NCI-H1092 (cell line): ENCODE measurements around the gene RIC1.
"Not testable (repeated sequence)": the region's sequence is repeated elsewhere in the genome, so short reads cannot be mapped to it uniquely, and the experiment has no call there.

Experiments
- DNase-seq: peaks from one replicate; lab custom pipeline; 2025; lab: John Stamatoyannopoulos, UW

Gene RIC1

GRCh38 chr9:5626727-5627634, 1.9 kb upstream of the RIC1 start:
- no peak for DNase-seq

- DNase-seq, result not testable (repeated sequence)
Observed at GRCh38 chr9:5627686-5628085, 1.2 kb upstream of the RIC1 start.

DNA sequence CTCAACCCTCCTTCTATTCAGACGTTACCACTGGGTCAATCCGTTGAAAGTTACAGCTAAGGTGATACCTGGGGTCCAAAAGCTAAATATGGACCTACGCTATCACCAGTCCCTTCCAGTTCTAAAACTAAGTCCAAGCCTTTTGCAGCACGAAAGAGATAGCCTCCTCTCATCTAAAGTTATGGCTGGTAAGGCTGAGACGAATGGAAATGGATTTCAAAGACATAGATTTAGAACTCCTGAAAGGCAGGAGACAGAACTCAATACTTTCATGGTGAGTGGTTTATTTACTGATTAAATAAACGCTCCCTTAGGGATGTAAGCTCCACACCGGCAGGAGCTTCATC, 751 bp upstream of the RIC1 start:
- DNase-seq, result no peak

DNA sequence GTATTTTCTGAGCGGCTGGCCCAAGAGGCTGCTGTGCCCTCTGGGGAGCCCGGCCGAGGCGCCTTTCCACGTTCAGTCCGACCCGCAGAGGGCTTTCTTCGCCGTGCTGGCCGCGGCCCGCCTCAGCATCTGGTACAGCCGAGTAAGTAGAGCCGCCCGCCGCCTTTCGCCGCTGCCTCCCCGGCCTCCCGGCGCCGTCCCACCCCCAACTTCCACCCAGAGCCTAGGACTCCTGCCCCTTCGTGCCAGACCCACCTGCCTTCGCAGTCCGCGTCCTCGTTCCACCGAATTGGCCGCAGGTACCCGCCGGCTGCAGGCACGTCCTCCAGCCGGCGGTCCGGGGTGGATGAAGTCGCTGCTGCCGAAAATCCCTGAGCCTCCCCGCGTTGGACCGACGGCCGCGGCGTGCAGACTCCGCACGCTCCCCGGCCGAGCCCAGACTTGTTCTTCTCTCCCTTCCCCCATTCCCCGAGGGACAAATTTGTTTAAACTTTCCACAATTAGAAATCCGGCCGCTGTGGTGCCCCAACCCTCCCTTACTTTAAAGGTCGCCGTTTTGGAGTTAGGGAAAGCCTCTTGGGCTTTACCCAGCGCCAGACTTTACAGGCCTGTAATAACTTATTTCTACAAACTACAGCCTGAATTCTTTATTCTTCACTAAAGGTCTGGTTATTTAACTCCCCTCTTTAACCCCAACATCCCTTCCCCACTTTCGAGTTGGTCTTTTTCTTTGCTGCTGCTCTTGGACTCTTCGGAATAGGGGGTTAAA, 589 bp downstream of the RIC1 start:
- no peak for DNase-seq

DNA sequence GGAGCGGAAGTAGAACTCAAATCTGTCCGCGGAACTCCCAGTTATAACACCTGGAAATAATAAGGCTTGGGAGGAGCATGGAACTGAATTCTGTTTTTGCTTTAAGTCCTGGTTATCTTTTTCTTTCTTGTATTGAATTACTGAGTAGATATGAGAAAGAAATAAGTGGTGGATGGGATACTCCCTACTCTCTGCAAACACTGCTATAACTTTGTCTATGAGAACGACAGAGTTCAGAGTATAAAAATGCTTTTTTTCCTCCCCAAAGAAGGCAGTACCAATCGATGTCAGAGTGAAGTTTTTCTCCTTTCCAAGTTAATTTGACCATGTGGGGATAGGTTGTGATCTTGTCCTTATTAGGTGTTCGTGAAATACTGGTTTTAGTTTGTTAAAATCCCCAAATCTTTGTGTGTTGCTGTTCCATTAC, 1.2 kb downstream of the RIC1 start:
- DNase-seq, result no peak

DNA sequence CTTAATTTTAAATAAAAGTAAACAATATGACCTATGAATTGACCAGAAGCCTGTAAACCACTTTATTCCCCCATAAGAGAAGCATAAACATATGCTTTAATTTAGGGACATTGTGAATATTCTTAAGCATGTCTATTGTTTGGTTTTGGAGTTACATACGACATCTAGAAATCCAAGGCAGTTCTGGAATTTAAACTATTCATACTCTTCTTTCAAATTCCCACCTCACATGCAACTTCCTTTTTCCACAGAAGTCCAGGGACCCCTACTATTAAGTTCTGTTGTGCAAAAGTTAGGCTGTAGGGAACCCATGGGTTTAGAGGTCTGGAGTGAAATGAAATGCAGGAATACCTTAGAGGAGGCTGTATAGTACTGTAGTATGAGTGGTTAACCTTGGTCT, 2.1 kb downstream of the RIC1 start:
- DNase-seq, result no peak

DNA sequence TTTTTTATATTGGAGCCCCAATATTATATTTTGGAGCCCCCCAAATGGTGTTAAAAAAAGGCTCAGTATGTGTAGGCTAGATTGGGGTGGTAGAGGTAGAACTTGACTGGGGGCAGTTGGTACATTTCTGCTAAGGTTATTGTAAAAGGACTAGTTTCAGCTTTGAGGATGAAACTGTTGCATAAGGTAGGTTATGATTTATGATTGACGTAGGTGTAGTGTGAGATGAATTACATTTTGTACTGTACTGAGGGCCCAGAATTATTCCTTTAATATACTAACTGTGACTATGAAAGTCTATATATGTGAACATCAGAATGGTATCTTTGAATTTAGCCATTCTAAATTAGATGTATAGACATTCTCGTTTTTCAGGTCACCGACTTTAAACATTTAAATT, 3.6 kb downstream of the RIC1 start:
- DNase-seq, result no peak

DNA sequence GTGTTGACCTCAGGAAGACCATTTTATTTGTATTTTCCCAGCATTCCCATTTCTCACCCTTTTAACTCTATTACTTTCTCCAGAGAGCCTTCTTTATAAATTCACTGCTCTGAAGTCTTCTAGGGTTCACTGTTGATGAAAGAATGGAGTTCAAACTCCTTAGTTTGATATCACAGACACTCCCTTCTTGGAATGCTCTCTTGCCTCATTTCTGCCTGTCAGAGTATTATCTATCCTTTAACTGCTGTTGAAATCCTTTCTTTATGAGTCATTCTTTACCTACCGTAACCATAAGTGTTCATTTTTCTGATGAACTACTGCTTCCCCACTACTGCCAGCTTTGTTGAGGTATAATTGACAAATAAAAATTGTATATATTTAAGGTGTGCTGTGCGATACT, 4.3 kb downstream of the RIC1 start:
- DNase-seq, result no peak

GRCh38 chr9:5635390-5635789, 6.5 kb downstream of the RIC1 start:
- no peak for DNase-seq

- no peak for DNase-seq
Observed at GRCh38 chr9:5639816-5640215, 10.9 kb downstream of the RIC1 start.

DNA sequence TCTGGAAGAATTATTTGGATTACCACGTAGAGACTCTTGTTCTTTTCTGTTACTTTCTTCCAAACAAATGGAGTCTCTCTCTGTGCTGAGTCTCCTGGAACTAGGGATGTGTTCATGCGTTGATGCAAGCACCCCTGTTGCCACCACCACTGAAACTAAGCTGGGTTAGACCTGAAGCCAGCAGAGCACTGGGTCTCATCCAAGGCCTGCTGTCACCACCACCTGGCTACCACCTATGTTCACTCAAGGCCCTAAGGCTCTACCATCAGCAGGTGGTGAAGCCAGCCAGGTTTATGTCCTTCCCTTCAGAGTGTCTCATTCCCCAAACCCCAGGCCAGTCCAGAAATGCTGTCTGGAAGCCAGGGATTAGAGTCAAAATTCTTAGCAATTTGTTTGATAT, 13.3 kb downstream of the RIC1 start:
- no peak for DNase-seq

GRCh38 chr9:5643005-5643624, 14.2 kb downstream of the RIC1 start:
- DNase-seq, result no peak

DNA sequence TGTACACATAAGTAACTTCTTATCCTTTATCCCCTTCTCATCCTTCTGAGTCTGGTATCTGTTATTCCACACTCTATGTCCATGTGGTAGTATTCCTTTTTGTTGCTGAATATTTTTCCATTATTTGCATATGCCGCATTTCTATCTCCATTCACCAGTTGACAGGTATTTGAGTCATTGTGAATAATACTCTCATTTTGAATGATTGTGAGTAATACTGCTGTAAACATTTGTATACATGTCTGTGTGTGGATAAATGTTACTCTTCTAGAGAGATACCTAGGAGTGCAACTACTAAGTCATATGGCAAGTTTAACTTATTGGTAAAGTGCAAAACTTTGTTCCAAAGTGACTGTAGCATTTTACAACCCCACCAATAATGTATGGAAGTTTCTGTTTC, 15.6 kb downstream of the RIC1 start:
- DNase-seq, result no peak

GRCh38 chr9:5646116-5646515, 17.2 kb downstream of the RIC1 start:
- DNase-seq, result no peak

GRCh38 chr9:5650356-5651105, 21.6 kb downstream of the RIC1 start:
- no peak for DNase-seq

GRCh38 chr9:5651246-5651645, 22.3 kb downstream of the RIC1 start:
- DNase-seq, result no peak

DNA sequence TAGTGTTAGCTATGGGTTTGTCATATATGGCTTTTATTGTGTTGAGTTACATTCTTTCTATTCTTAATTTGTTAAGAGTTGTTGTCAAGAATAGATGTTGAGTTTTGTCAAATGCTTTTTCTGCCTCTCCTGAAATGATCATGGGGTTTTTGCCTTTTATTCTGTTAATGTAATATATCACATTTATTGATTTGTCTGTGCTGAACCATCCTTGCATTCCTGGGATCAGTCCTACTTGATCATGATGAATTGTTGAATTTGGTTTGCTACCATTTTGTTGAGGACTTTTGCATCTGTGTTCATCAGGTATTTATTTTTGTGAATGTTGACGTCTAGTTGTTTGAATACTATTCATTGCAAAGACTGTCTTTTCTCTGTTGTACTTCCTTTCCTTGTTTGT, 23.9 kb downstream of the RIC1 start:
- DNase-seq, result no peak

- not testable (repeated sequence) for DNase-seq
Observed at GRCh38 chr9:5662804-5663203, 33.9 kb downstream of the RIC1 start.

DNA sequence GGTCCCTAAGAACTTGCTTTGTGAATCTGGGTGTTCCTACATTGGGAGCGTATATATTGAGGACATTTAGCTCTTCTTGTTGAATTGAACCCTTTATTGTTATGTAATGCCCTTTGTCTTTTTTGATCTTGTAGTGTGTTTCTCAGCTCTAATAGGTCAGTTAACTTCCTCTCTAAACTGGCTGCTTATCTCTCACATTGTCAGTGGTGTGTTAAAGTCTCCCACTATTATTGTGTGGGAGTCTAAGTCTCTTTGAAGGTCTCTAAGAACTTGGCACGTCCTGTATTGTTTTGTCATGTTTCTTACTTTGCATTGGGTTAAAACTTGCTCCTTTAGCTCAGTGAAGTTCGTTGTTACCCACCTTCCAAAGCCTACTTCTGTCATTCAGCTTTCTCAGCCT, 36.2 kb downstream of the RIC1 start:
- DNase-seq, result no peak

GRCh38 chr9:5667391-5667790, 38.5 kb downstream of the RIC1 start:
- no peak for DNase-seq

DNA sequence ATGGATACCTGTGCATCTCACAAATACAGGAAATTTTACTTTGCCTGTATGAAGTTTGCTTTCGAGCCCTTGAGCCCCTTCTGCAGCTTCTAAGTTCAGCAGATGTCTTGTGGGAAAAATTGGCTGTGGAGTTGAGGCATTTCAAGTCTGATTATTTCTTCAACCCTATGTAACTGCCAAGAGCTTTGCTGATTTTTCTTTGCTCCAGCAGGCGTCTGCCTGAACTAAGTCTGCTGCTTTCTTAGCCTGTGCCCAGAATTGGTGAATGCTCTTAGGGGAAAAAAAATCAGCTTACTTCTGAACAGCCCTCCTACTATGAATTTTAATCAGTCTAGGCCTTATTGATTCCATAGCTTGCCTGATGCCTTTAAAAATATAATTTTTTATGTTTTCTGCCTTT, 41.2 kb downstream of the RIC1 start:
- no peak for DNase-seq

GRCh38 chr9:5671711-5672353, 42.9 kb downstream of the RIC1 start:
- no peak for DNase-seq
